Esophagus squamous epithelium (tissue), 4 donors: ENCODE results near the gene GOLGA8N.
"Not testable (repeated sequence)": the region's sequence is repeated elsewhere in the genome, so short reads cannot be mapped to it uniquely, and the experiment has no call there.

ENCODE experiments used
- POLR2A ChIP-seq, 4 donors: fragments of 450-650 bp; IDR thresholded peaks; one replicate each; pipeline ENCODE4 v1.6.1; 2017; ENCODE audit warnings: antibody characterized with exemption in 4 of 4, mild to moderate bottlenecking in 4 of 4, moderate library complexity in 3 of 4
- TF ChIP-seq, protein P1 (sequence below), 6 experiments: fragments of 450-650 bp in 4 of 6; fragments of 200-600 bp in 2 of 6; sonication (generic) in 2 of 6; IDR thresholded peaks; one replicate each; pipeline ENCODE4 v1.5.1; 2016 to 2019; ENCODE audit warnings: antibody characterized with exemption in 6 of 6, mild to moderate bottlenecking in 4 of 6, moderate library complexity in 4 of 6

DNA sequence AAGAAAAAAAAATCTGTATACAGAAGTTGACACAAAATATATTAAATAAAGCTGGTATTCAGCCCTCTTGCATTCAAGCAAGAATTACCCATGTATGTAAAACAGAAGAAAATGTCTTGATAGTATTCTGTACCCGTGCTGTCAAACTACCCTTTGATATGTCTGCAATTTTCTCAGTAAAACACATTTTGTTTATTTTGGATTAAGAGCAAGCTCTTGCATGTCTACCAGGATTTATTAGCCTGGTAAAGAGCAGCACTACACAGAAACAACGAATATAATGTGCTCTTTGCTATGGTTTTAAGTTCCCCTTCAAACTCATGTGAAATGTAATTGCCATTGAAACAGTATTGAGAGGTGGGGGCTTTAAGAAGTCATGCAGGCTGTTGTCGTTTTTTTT lies 24.3 kb upstream of the GOLGA8N start:
- TF ChIP-seq, protein P1, sequence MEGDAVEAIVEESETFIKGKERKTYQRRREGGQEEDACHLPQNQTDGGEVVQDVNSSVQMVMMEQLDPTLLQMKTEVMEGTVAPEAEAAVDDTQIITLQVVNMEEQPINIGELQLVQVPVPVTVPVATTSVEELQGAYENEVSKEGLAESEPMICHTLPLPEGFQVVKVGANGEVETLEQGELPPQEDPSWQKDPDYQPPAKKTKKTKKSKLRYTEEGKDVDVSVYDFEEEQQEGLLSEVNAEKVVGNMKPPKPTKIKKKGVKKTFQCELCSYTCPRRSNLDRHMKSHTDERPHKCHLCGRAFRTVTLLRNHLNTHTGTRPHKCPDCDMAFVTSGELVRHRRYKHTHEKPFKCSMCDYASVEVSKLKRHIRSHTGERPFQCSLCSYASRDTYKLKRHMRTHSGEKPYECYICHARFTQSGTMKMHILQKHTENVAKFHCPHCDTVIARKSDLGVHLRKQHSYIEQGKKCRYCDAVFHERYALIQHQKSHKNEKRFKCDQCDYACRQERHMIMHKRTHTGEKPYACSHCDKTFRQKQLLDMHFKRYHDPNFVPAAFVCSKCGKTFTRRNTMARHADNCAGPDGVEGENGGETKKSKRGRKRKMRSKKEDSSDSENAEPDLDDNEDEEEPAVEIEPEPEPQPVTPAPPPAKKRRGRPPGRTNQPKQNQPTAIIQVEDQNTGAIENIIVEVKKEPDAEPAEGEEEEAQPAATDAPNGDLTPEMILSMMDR (IDR thresholded peaks at IDR 0.05), result not testable (repeated sequence)
- not testable (repeated sequence) for TF ChIP-seq POLR2A (IDR thresholded peaks at IDR 0.05)
